NB4 (cell line): ENCODE results near the gene GINS1.

ENCODE experiments used
- POLR2A ChIP-seq: IDR thresholded peaks from 2 replicates; pipeline ENCODE4 v1.6.1; 2011; ENCODE audit warnings: mild to moderate bottlenecking; ENCODE audit not compliant: insufficient read length; ENCODE audit errors: extremely low read depth
- TF ChIP-seq, protein P1 (sequence below): IDR thresholded peaks from one replicate; pipeline ENCODE4 v1.5.1; 2012; ENCODE audit warnings: low read depth, low read length

DNA sequence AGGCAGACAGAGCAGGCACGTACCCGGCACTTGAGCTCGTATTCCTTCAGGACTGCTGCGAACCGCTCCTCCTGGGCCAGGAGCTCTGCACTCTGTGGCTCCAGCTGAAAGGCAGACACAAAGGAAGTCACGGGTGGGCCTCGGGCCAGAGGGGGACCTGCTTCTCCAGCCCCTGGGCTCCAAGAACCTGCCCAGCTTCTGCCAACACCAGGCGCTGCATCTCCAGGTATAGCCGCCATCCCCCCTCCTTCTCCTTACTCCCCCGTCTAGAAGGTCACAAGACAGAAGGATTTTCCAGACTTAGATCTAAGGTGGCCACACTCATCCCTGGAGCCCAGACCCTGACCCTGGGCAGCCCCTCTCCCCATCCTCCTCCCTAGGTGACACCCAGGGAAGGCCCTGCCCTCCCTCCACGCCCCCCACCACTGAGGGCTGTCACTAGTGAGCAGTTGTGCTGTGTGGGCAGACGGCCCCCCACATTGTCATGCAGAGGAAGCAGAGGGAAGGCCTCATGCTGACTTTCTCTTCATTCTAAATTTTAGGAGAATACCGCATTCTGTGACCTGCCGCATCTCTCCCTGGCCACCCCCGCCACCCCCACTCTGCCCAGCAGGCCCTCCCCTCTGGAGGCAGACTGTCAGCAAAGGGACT is 81.9 kb downstream of the GINS1 start:
- TF ChIP-seq, protein P1, sequence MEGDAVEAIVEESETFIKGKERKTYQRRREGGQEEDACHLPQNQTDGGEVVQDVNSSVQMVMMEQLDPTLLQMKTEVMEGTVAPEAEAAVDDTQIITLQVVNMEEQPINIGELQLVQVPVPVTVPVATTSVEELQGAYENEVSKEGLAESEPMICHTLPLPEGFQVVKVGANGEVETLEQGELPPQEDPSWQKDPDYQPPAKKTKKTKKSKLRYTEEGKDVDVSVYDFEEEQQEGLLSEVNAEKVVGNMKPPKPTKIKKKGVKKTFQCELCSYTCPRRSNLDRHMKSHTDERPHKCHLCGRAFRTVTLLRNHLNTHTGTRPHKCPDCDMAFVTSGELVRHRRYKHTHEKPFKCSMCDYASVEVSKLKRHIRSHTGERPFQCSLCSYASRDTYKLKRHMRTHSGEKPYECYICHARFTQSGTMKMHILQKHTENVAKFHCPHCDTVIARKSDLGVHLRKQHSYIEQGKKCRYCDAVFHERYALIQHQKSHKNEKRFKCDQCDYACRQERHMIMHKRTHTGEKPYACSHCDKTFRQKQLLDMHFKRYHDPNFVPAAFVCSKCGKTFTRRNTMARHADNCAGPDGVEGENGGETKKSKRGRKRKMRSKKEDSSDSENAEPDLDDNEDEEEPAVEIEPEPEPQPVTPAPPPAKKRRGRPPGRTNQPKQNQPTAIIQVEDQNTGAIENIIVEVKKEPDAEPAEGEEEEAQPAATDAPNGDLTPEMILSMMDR = no peak
- no peak for TF ChIP-seq POLR2A
